ENCODE data around the gene TRAF3.

Gene TRAF3

GRCh38 chr14:102932484-102933248 lies 155.4 kb downstream of the TRAF3 start:
- Mint-ChIP-seq H3K4me1 (ENCODE audit: low read depth) (peaks cover 1% of the 10 kb centered on the region), H3K4me3 (no peak overlapping the region), H3K36me3 (ENCODE audit: low read depth) (no peaks in the 10 kb centered on the region), H3K27me3 (ENCODE audit: low read depth) (peaks cover 21% of the 10 kb centered on the region), H3K9me3 (no peaks in the 10 kb centered on the region), H3K27ac (no peak overlapping the region)
- DNase-seq (ENCODE audit: low spot score): no peak

- Mint-ChIP-seq H3K9me3 (no peaks in the 10 kb centered on the region), H3K36me3 (ENCODE audit: low read depth) (no peaks in the 10 kb centered on the region), H3K27ac (no peak overlapping the region), H3K4me3 (no peak overlapping the region), H3K4me1 (ENCODE audit: low read depth) (no peaks in the 10 kb centered on the region), H3K27me3 (ENCODE audit: low read depth) (peaks cover 17% of the 10 kb centered on the region)
- no peak for DNase-seq (ENCODE audit: low spot score)
These were observed 156.5 kb downstream of the TRAF3 start for GRCh38 chr14:102933618-102934231.

- H3K4me1 Mint-ChIP-seq (ENCODE audit: low read depth): no peaks in the 10 kb centered on the region
- H3K27ac Mint-ChIP-seq: no peak overlapping the region
- no peak overlapping the region for H3K4me3 Mint-ChIP-seq
- peaks cover 12% of the 10 kb centered on the region for H3K27me3 Mint-ChIP-seq (ENCODE audit: low read depth)
- DNase-seq (ENCODE audit: low spot score): no peak
- no peaks in the 10 kb centered on the region for H3K9me3 Mint-ChIP-seq
- H3K36me3 Mint-ChIP-seq (ENCODE audit: low read depth): no peaks in the 10 kb centered on the region
These were observed 158.5 kb downstream of the TRAF3 start for GRCh38 chr14:102935756-102936155.

- Mint-ChIP-seq H3K36me3 (ENCODE audit: low read depth) (no peaks in the 10 kb centered on the region), H3K4me1 (ENCODE audit: low read depth) (no peaks in the 10 kb centered on the region), H3K4me3 (no peak overlapping the region), H3K27me3 (ENCODE audit: low read depth) (no peaks in the 10 kb centered on the region), H3K9me3 (no peaks in the 10 kb centered on the region), H3K27ac (no peak overlapping the region)
- no peak for DNase-seq (ENCODE audit: low spot score)
These were observed 160.3 kb downstream of the TRAF3 start for GRCh38 chr14:102937331-102938175.

- Mint-ChIP-seq H3K27ac (no peak overlapping the region), H3K27me3 (ENCODE audit: low read depth) (no peaks in the 10 kb centered on the region), H3K36me3 (ENCODE audit: low read depth) (no peaks in the 10 kb centered on the region), H3K4me3 (no peak overlapping the region), H3K4me1 (ENCODE audit: low read depth) (no peaks in the 10 kb centered on the region), H3K9me3 (no peaks in the 10 kb centered on the region)
- DNase-seq (ENCODE audit: low spot score): no peak
These were observed 160.9 kb downstream of the TRAF3 start for GRCh38 chr14:102938191-102938590.

GRCh38 chr14:102939329-102939728 lies 162.1 kb downstream of the TRAF3 start:
- no peaks in the 10 kb centered on the region for H3K27me3 Mint-ChIP-seq (ENCODE audit: low read depth)
- H3K36me3 Mint-ChIP-seq (ENCODE audit: low read depth): no peaks in the 10 kb centered on the region
- H3K9me3 Mint-ChIP-seq: no peaks in the 10 kb centered on the region
- H3K4me1 Mint-ChIP-seq (ENCODE audit: low read depth): no peaks in the 10 kb centered on the region
- no peak overlapping the region for H3K27ac Mint-ChIP-seq
- no peak for DNase-seq (ENCODE audit: low spot score)
- no peak overlapping the region for H3K4me3 Mint-ChIP-seq

GRCh38 chr14:102939820-102940561 lies 162.7 kb downstream of the TRAF3 start:
- DNase-seq (ENCODE audit: low spot score): no peak
- no peaks in the 10 kb centered on the region for H3K4me1 Mint-ChIP-seq (ENCODE audit: low read depth)
- H3K27ac Mint-ChIP-seq: no peak overlapping the region
- no peaks in the 10 kb centered on the region for H3K36me3 Mint-ChIP-seq (ENCODE audit: low read depth)
- no peaks in the 10 kb centered on the region for H3K9me3 Mint-ChIP-seq
- H3K27me3 Mint-ChIP-seq (ENCODE audit: low read depth): no peaks in the 10 kb centered on the region
- H3K4me3 Mint-ChIP-seq: no peak overlapping the region

GRCh38 chr14:102940729-102941362 lies 163.6 kb downstream of the TRAF3 start:
- no peak for DNase-seq (ENCODE audit: low spot score)
- H3K9me3 Mint-ChIP-seq: no peaks in the 10 kb centered on the region
- H3K4me3 Mint-ChIP-seq: no peak overlapping the region
- no peaks in the 10 kb centered on the region for H3K27me3 Mint-ChIP-seq (ENCODE audit: low read depth)
- H3K36me3 Mint-ChIP-seq (ENCODE audit: low read depth): no peaks in the 10 kb centered on the region
- H3K27ac Mint-ChIP-seq: no peak overlapping the region
- no peaks in the 10 kb centered on the region for H3K4me1 Mint-ChIP-seq (ENCODE audit: low read depth)

- Mint-ChIP-seq H3K36me3 (ENCODE audit: low read depth) (no peaks in the 10 kb centered on the region), H3K9me3 (no peaks in the 10 kb centered on the region), H3K4me3 (no peak overlapping the region), H3K27me3 (ENCODE audit: low read depth) (no peaks in the 10 kb centered on the region), H3K27ac (no peak overlapping the region), H3K4me1 (ENCODE audit: low read depth) (peaks cover 2% of the 10 kb centered on the region)
- DNase-seq (ENCODE audit: low spot score): no peak
These were observed 164.3 kb downstream of the TRAF3 start for GRCh38 chr14:102941419-102942011.

- Mint-ChIP-seq H3K9me3 (no peaks in the 10 kb centered on the region), H3K36me3 (ENCODE audit: low read depth) (no peaks in the 10 kb centered on the region), H3K4me3 (no peak overlapping the region), H3K4me1 (ENCODE audit: low read depth) (peaks cover 3% of the 10 kb centered on the region), H3K27me3 (ENCODE audit: low read depth) (no peaks in the 10 kb centered on the region), H3K27ac (no peak overlapping the region)
- no peak for DNase-seq (ENCODE audit: low spot score)
These were observed 164.8 kb downstream of the TRAF3 start for GRCh38 chr14:102942069-102942468.

- Mint-ChIP-seq H3K4me1 (ENCODE audit: low read depth) (peaks cover 3% of the 10 kb centered on the region), H3K27me3 (ENCODE audit: low read depth) (no peaks in the 10 kb centered on the region), H3K27ac (no peak overlapping the region), H3K9me3 (no peaks in the 10 kb centered on the region), H3K4me3 (no peak overlapping the region), H3K36me3 (ENCODE audit: low read depth) (no peaks in the 10 kb centered on the region)
- no peak for DNase-seq (ENCODE audit: low spot score)
These were observed 166.2 kb downstream of the TRAF3 start for GRCh38 chr14:102943454-102943853.

- no peak overlapping the region for H3K27ac Mint-ChIP-seq
- peaks cover 7% of the 10 kb centered on the region for H3K4me1 Mint-ChIP-seq (ENCODE audit: low read depth)
- no peak overlapping the region for H3K4me3 Mint-ChIP-seq
- no peaks in the 10 kb centered on the region for H3K36me3 Mint-ChIP-seq (ENCODE audit: low read depth)
- no peaks in the 10 kb centered on the region for H3K9me3 Mint-ChIP-seq
- no peaks in the 10 kb centered on the region for H3K27me3 Mint-ChIP-seq (ENCODE audit: low read depth)
- no peak for DNase-seq (ENCODE audit: low spot score)
These were observed 166.7 kb downstream of the TRAF3 start for GRCh38 chr14:102943979-102944378.
